PC-3 (cell line): Measurements from ENCODE around the gene GABARAP.

Source experiments
- EZH2 ChIP-seq: fragments of 300-600 bp; sonication (generic); IDR thresholded peaks from one replicate; pipeline ENCODE4 v1.6.1; 2017; ENCODE audit warnings: antibody characterized with exemption, mild to moderate bottlenecking, low read length; ENCODE audit not compliant: unreplicated experiment
- TF ChIP-seq, protein P1 (sequence below): fragments of 300-600 bp; sonication (generic); conservative IDR thresholded peaks from 2 replicates; pipeline ENCODE4 v1.5.1; 2017; ENCODE audit warnings: antibody characterized with exemption, low read depth, mild to moderate bottlenecking, low read length

DNA sequence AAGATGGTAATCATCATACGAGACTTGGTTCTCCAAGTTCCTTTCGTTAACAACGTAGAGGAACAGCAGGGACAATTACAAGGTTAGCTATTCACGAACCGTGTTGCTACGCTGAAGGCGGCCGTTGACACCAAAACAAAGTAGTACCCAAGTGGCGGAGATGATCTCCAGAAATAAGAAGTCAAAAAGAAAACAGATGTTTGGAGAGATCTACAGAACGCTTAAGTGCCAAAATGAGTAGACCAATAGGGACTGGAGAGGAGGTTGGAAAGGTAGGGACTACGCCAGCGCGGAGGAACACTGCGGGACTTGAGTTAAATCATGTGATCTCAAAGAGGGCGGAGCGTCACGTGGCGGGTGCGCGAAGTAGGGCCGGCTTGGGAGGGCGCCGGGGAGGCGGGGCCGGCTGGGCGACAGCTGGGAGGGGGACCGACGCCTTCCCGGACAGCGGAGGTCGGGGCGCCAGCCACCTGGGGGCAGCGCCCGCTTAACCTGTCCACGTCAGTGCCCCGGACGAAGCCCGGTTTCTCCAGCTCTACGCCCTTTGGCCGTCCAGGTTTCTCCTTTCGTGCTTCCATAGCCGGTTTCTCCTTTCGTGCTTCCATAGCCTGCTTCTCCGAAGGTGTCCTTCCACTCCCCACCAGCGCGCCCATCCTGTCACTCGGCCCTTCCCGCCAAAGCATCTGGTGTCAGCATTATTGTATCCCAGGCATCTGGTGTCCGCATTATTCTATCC, 636 bp upstream of the GABARAP start:
- TF ChIP-seq, protein P1, sequence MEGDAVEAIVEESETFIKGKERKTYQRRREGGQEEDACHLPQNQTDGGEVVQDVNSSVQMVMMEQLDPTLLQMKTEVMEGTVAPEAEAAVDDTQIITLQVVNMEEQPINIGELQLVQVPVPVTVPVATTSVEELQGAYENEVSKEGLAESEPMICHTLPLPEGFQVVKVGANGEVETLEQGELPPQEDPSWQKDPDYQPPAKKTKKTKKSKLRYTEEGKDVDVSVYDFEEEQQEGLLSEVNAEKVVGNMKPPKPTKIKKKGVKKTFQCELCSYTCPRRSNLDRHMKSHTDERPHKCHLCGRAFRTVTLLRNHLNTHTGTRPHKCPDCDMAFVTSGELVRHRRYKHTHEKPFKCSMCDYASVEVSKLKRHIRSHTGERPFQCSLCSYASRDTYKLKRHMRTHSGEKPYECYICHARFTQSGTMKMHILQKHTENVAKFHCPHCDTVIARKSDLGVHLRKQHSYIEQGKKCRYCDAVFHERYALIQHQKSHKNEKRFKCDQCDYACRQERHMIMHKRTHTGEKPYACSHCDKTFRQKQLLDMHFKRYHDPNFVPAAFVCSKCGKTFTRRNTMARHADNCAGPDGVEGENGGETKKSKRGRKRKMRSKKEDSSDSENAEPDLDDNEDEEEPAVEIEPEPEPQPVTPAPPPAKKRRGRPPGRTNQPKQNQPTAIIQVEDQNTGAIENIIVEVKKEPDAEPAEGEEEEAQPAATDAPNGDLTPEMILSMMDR: no peak
- TF ChIP-seq EZH2: no peak
